Right lobe of liver (tissue), 6 donors: ENCODE results near the gene PDZD2. TPM values are rescaled to one million over a fixed set of nuclear protein-coding genes. Genes with fewer than 3 reads are reported as not detected.

Source experiments
- ATAC-seq, 4 donors: fragments of 200-7000 bp; cut with Tn5 transposase; one replicate each; pipeline ENCODE4 v1.9.1; 2020; ENCODE audit warnings: mild to moderate bottlenecking in 4 of 4, moderate library complexity in 4 of 4
- DNase-seq, 3 donors: peaks; one replicate each; pipeline ENCODE4 v3.0.0-alpha.2; 2020
- H3K27ac ChIP-seq, 3 donors: fragments of 200-600 bp; one replicate each; pipeline ENCODE4 v1.8.0; 2022
- H3K27me3 ChIP-seq, 2 donors: fragments of 200-600 bp; one replicate each; pipeline ENCODE4 v1.8.0; 2022
- H3K36me3 ChIP-seq, 4 donors: fragments of 200-600 bp; sonication (generic) in 1 of 4; one replicate each; pipeline versions ENCODE4 v1.5.1 to v1.8.0; 2017 to 2022; ENCODE audit warnings: control low read depth in 1 of 4
- H3K4me1 ChIP-seq, 4 donors: fragments of 200-600 bp; sonication (generic) in 1 of 4; one replicate each; pipeline versions ENCODE4 v1.5.1 to v1.8.0; 2017 to 2022; ENCODE audit warnings: control low read depth in 1 of 4
- H3K4me3 ChIP-seq, 3 donors: fragments of 200-600 bp; one replicate each; pipeline ENCODE4 v1.8.0; 2022
- H3K9me3 ChIP-seq, 4 donors: fragments of 200-600 bp; sonication (generic) in 1 of 4; one replicate each; pipeline versions ENCODE4 v1.5.1 to v1.8.0; 2017 to 2022; ENCODE audit warnings: control low read depth in 1 of 4
- POLR2A ChIP-seq: fragments of 450-650 bp; IDR thresholded peaks from one replicate; pipeline ENCODE4 v1.6.1; 2017; ENCODE audit warnings: antibody characterized with exemption, mild to moderate bottlenecking
- WGBS: methylation state at CpG from one replicate; pipeline ENCODE4 v1.1.6; 2018; ENCODE audit warnings: low coverage, low lambda C conversion rate; ENCODE audit not compliant: insufficient coverage; ENCODE audit errors: missing lambda C conversion rate; 5-methylcytosine and 5-hydroxymethylcytosine counted together
- intact Hi-C, 2 donors: fragments of 100-400 bp; cut with DNase I; formaldehyde crosslinking; loops; one replicate each; pipeline versions ENCODE4 v1.11.2 to v1.14.1; 2022
- total RNA-seq, 6 experiments: library from RNA; depleted of rRNA in 2 of 6; stranded (reverse); fragments of >200 nt in 2 of 6; fragmentation: NEBNext Ultra II Directional in 3 of 6; extraction: Animal tissue kit (Norgen Biotek cat#: 25700) in 3 of 6; gene quantifications; one replicate each; pipeline versions ENCODE4 v1.1.0 to v1.2.4, GENCODE V29; 2016 to 2023
- TF ChIP-seq, protein P1 (sequence below), 4 donors: fragments of 200-600 bp in 3 of 4; fragments of 450-650 bp in 1 of 4; IDR thresholded peaks; one replicate each; pipeline versions ENCODE4 v1.5.1 to v1.8.0; 2016 to 2022; ENCODE audit warnings: antibody characterized with exemption in 4 of 4, mild to moderate bottlenecking in 2 of 4
- donor health status: DM: no; HTN: yes; CAD: no.
- donor health status: DM: no; HTN: no; CAD: no.
- donor health status: DM: no; HTN: no; CAD: no.
- donor health status: DM: no; HTN: yes; CAD: no.
- donor health status: DM: no; HTN: yes; CAD: no.

The PDZD2 gene
- total RNA-seq, 6 experiments from 2014 or later, result 0.43 to 1.9 (median 0.88) TPM

DNA sequence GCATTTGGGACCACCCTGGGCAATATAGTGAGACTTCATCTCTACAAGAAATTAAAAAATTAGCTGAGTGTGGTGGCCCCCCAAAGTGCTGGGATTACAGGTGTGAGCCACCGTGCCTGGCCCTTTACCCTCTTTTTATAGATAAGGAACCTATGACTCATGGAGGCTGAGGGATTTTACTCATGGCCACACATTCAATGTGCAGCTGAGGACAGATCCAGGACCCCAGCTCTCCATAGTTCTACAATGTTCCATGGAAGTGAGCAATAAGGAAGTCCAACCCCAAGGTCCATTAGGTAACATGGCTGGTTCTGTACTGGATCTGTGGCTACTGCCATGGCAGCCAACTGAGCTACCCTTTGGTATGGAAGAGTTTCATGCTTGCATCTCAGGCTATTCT, 25.3 kb upstream of the PDZD2 start:
- H3K27me3 ChIP-seq, result no peaks in the 10 kb centered on the region
- 29% methylated on average over 1 of the region's 1 CpG for WGBS
- TF ChIP-seq, protein P1, sequence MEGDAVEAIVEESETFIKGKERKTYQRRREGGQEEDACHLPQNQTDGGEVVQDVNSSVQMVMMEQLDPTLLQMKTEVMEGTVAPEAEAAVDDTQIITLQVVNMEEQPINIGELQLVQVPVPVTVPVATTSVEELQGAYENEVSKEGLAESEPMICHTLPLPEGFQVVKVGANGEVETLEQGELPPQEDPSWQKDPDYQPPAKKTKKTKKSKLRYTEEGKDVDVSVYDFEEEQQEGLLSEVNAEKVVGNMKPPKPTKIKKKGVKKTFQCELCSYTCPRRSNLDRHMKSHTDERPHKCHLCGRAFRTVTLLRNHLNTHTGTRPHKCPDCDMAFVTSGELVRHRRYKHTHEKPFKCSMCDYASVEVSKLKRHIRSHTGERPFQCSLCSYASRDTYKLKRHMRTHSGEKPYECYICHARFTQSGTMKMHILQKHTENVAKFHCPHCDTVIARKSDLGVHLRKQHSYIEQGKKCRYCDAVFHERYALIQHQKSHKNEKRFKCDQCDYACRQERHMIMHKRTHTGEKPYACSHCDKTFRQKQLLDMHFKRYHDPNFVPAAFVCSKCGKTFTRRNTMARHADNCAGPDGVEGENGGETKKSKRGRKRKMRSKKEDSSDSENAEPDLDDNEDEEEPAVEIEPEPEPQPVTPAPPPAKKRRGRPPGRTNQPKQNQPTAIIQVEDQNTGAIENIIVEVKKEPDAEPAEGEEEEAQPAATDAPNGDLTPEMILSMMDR (IDR thresholded peaks at IDR 0.05), result no peak
- no peak for TF ChIP-seq POLR2A
- DNase-seq (no peak), ATAC-seq (no peak)
- no peaks in the 10 kb centered on the region for H3K9me3 ChIP-seq
- no peak overlapping the region for H3K27ac ChIP-seq
- intact Hi-C loops, result no loop called here
- H3K4me1 ChIP-seq, result no peaks in the 10 kb centered on the region
- H3K36me3 ChIP-seq, result no peaks in the 10 kb centered on the region
- no peak overlapping the region for H3K4me3 ChIP-seq

- H3K4me1 ChIP-seq, result no peaks in the 10 kb centered on the region
- H3K36me3 ChIP-seq, result no peaks in the 10 kb centered on the region
- WGBS, result 53% methylated on average over 7 of the region's 11 CpGs
- TF ChIP-seq, protein P1 (IDR thresholded peaks at IDR 0.05), result no peak
- no peak for TF ChIP-seq POLR2A
- H3K9me3 ChIP-seq, result no peaks in the 10 kb centered on the region
- intact Hi-C loops, result no loop called here
- H3K4me3 ChIP-seq, result no peak overlapping the region
- no peak overlapping the region for H3K27ac ChIP-seq
- no peaks in the 10 kb centered on the region for H3K27me3 ChIP-seq
- ATAC-seq, result no peak
- DNase-seq, result no peak
Observed at GRCh38 chr5:31614151-31615020, 24.5 kb upstream of the PDZD2 start.

DNA sequence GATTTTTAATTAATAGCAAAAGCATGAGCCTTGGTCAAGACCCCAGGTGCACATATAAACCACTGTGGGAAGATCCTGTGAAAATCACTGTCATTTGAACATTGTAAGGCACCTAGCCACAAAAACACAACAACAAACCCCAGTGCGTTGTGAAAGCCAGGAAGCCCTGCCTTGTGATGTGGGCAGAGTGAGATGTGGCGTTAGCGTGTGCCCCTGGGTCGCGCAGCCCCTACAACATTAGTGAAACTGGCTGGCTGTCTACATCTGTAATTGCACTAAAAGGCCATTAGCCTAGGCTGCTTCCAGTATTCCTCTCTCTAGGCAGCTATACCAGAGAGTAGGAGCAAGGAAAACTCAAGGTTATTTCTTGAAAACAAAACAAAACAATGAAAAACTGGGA, 21.1 kb upstream of the PDZD2 start:
- H3K27ac ChIP-seq, result no peak overlapping the region
- no peak for ATAC-seq
- no peaks in the 10 kb centered on the region for H3K4me1 ChIP-seq
- no peaks in the 10 kb centered on the region for H3K9me3 ChIP-seq
- no peaks in the 10 kb centered on the region for H3K27me3 ChIP-seq
- DNase-seq, result no peak
- TF ChIP-seq, protein P1 (IDR thresholded peaks at IDR 0.05), result no peak
- TF ChIP-seq POLR2A, result no peak
- no peak overlapping the region for H3K4me3 ChIP-seq
- WGBS, result 80% methylated on average over 4 of the region's 5 CpGs
- no peaks in the 10 kb centered on the region for H3K36me3 ChIP-seq
- intact Hi-C loops, result no loop called here

DNA sequence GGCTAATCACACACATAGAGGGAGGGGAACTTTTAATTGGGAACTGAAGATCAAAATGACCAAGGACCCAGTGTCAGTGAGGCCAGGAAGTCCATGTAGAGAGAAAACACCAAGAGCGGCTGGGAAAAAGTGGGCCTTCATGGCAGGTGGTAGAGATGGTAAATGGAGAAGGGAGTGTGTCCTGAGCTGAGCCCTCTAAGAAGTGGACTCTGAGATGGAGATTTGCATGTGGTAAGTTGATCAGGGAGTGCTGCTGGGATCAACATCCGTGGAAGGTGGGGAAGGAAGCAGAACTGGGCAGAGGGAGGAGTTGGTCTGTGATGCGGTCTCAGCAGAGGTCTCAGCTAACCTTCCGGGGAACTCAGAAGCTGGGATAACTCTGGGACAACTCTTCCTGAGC, 18.9 kb upstream of the PDZD2 start:
- H3K36me3 ChIP-seq, result no peaks in the 10 kb centered on the region
- no peaks in the 10 kb centered on the region for H3K27me3 ChIP-seq
- H3K4me3 ChIP-seq, result no peak overlapping the region
- no peak overlapping the region for H3K27ac ChIP-seq
- TF ChIP-seq POLR2A, result no peak
- TF ChIP-seq, protein P1 (IDR thresholded peaks at IDR 0.05), result no peak
- ATAC-seq, result no peak
- H3K9me3 ChIP-seq, result no peaks in the 10 kb centered on the region
- H3K4me1 ChIP-seq, result no peaks in the 10 kb centered on the region
- intact Hi-C loops, result no loop called here
- WGBS, result 62% methylated on average over 2 of the region's 4 CpGs
- no peak for DNase-seq
